C4-2B (cell line): Measurements from ENCODE around the gene PIMREG.

ENCODE experiments used
- CTCF ChIP-seq: fragments of 450-650 bp; conservative IDR thresholded peaks from 2 replicates; pipeline ENCODE4 v1.5.1; 2017; ENCODE audit warnings: mild to moderate bottlenecking
- ZFX ChIP-seq: fragments of 450-650 bp; IDR thresholded peaks from 2 replicates; pipeline ENCODE4 v1.6.1; 2017

- no peak for TF ChIP-seq CTCF
- TF ChIP-seq ZFX = no peak
These were observed 43.2 kb downstream of the PIMREG start for GRCh38 chr17:6487251-6488007.
